NOMO-1 treated with DMSO at 0.1 percent for 48 hours (cell line): ENCODE data around the gene BUB1.
"Not testable (repeated sequence)": the region's sequence is repeated elsewhere in the genome, so short reads cannot be mapped to it uniquely, and the experiment has no call there.

Experiments
- DNase-seq: peaks from one replicate; lab custom pipeline; 2025; ENCODE audit not compliant: unreplicated experiment; lab: John Stamatoyannopoulos, UW

The BUB1 gene

DNA sequence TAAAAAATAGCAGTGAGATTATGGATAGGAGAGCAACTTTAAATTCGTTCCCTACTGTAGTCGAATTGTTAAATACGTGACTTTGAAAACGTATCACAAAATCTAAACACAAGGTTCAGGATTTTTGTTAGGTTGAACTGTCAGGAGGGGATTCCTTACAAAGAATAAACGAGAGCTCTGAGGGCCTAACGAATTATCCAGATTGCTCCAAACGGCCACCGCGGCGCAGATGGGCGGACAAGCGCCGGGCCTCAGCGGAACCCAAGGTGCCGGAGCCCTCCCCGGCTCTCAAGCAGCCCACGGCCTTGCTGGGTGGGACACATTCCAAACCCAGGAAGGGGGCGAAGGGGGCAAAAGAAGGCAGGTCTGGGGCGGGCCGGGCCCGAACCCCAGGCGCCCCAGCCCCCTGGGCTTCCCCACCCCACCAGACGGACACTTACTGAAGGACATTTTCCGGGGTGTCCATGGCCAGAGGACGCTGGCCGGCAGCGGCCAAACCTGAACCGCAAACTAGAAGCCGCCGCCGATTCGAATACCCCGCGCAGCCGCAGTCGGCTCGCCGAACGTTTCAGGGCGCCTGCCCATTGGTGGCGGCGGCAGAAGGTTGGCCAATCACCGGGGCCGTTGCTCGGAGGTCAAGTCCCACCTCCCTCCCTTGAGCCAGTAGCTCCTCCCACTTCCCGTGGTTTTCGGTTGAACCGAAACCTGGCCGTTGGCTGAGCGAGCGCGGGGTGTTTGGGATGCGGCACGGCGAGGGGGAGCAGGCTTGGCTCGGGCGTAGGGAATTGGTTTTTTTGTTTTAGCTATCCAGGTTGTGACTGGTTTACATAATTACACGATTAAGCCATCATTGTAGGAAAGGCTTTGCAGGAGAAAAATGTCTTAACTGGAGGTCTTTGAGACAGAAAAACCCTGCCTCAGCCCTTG lies at the start of gene BUB1:
TSS of gene BUB1 (minus strand) at position 534 of the 927 bp plus-strand sequence. CDS start at position 466, 68 bp downstream.
- DNase-seq, result peak; percentile 94

DNA sequence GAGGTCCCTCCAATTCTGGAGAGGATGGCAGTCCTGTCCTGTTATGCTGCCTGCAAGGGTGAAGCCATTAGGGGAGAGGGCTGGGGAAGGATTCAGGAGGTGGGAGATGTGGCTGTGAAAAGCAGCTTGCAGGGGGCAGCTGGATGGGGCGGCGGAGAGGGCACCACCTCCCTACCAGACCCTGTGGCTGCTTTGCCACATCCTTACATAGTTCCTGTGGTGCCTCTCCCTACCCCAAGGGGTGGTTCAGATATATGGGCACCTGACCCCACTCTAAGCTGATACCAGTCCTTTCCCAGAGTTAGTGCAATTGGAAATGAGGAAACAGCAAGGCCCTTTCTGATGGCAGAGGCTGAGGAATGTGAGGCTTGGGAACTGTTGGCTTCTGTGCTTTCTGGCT lies 48.4 kb upstream of the BUB1 start:
- DNase-seq, result no peak

DNA sequence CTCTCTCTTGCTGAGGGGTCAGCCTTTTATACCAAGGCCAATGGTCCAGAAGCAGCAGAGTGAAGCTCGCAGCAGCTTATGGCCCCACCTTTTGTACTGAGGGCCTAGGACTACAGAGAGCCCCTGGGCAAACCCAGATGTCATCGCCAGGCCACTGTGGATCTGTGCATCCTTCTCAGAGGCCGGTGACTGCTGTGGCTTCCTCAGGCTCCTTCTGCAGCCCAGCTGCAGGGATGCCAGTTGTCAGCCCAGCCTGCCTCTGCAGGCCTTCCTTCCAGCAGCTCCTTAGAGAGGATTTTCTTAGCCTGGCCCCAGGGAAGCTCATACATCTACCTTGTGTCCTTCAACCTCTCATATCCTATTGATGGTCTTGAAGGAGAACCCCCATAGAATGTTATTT lies 48.0 kb upstream of the BUB1 start:
- DNase-seq, result no peak

- DNase-seq, result no peak
Observed at GRCh38 chr2:110725370-110725769, 47.5 kb upstream of the BUB1 start.

GRCh38 chr2:110724820-110725219 lies 47.0 kb upstream of the BUB1 start:
- DNase-seq, result no peak

DNA sequence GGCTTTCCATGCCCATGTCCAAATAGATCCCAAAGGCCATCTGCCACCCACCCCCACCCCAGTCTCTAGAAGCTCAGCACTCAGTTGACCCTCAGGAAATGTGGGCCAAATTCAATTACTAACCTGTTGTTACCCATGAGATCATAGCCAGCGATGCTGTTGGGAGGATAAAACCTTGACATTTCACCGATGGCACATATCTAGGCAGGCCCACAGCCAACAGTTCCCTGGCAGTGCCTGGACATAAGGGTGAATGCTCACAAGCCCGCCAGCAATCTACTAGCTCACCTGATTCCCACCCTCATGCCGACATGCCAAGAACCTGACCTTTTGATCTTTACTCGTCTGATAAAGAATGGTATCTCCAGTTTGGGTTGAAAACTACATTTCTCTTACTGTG lies 42.7 kb upstream of the BUB1 start:
- DNase-seq, result no peak

GRCh38 chr2:110718990-110719389 lies 41.1 kb upstream of the BUB1 start:
- no peak for DNase-seq

DNA sequence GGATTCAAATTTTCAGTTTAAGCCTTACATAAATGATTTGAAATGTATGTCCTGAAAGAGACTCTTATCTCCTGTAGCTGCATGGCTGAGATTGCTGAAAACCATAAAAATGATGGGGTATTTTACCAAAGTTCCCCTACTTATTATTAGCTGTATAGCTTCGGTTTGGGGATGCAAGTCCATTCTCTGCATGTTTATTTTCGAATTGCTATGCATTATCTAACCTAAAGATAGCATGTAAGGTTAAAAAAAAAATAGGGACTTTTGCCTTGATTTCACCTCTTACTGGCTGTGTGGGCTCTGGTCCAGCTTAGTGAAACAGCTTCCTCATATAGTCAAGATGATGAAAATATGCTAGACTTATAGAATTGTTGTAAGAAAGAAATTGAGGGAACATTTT lies 40.5 kb upstream of the BUB1 start:
- no peak for DNase-seq

GRCh38 chr2:110717734-110718133 lies 39.9 kb upstream of the BUB1 start:
- no peak for DNase-seq

- DNase-seq, result no peak
Observed at GRCh38 chr2:110716959-110717645, 39.2 kb upstream of the BUB1 start.

- peak; percentile 58 for DNase-seq
Observed at GRCh38 chr2:110714452-110715224, 36.8 kb upstream of the BUB1 start.

- no peak for DNase-seq
Observed at GRCh38 chr2:110713513-110714362, 35.9 kb upstream of the BUB1 start.

DNA sequence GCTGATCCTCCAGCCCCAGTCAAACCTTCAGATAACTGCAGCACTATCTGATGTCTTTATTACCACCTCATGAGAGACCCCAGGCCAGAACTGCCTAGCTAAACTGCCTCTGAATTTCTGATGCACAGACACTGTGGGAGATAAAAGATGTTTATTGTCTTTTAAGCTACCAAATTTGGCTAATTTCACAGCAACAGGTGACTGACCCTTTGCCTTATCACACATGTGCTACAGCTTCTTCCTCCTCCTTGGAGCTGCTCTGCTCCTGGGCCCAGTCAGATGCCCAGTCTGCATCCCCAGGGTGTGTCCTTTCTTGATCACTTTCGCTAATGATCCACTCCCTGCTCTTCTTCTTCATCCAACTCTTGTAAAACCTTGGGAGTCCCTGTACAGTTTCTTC lies 34.9 kb upstream of the BUB1 start:
- no peak for DNase-seq

DNA sequence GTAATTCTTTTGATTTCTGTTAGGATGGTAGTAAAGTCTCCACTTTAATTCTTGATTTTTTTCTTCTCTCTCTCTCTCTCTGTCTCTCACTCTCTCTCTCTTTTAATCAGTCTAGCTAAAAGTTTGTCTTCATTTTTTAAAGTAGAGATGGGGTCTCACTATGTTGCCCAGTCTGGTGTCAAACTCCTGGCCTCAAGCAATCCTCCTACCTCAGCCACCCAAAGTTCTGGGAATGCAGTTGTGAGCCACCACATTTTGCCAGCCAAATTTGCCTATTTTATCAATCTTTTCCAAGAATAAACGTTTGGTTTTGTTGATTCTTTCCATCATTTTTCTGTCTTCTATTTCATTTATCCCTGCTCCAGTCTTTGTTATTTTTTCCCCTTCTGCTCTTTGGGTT lies 30.6 kb upstream of the BUB1 start:
- DNase-seq, result no peak

GRCh38 chr2:110707386-110707965 lies 29.6 kb upstream of the BUB1 start:
- no peak for DNase-seq

- peak; percentile 55 for DNase-seq
Observed at GRCh38 chr2:110702514-110703380, 24.9 kb upstream of the BUB1 start.

DNA sequence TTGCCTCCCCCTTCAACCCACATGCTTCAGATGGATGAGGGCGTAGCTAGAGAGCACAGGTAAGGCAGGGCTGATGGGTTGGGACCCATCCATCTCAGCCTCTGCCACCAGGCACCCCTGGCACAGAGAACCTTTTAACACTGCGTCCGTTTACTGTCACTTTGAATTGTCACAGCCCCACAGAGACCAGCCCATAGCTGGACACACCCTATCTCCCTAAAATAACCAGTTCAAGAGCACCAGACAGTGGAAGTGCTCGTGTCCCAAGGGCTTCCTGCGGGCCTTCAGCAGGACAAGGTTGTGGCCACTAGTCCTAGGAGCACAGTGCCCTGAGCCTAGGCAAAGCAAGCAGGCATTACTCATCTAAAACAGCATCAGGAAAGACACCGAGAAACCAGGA lies 20.4 kb upstream of the BUB1 start:
- DNase-seq, result not testable (repeated sequence)

DNA sequence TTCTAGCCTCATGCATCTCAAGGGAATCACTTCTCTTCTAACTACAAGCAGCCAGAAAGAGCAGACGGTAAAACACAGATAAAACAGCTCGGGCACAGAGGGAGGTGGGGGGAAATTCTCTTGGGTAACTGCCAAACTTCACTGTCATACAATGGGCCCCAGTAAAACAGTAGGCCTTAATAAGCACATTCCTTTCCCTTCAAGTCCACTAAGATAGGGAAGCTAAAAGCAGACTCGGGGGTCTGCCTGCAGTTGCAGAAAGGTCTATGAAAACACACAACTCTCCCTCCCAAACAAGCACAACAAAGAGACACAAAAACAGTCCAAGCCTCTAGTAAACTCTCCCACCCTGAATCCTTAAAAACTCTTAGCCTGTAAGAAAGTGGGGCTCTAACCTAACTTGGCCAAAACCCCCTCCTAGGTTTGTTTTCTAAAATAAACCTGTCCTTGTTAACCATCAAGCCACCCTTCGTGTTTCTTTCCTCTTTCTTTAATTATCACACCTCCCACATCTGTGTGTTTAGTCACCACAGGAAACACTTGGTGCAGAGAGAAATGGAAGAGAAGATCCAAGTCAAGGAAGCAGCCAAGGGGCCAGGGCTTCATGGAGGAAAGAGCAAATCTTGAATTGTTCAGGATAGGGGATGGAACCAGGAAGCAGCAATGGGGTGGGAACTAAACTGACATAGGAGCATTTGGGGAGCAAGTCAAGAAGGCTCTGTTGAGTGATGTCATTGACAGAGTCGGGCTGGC lies 17.5 kb upstream of the BUB1 start:
- not testable (repeated sequence) for DNase-seq
